Mesendoderm (in vitro differentiated cells): ENCODE data around the gene MAP2K7.
A peak's percentile ranks its signal among the peaks of the same experiment; 100 is the strongest.

Source experiments
- DNase-seq: peaks from one replicate; pipeline ENCODE4 v3.0.0; 2013
- H2AK5ac ChIP-seq: 2 replicates; pipeline ENCODE4 v1.6.1; 2013; ENCODE audit warnings: low read length, inconsistent platforms
- H2BK120ac ChIP-seq: 2 replicates; pipeline ENCODE4 v1.6.1; 2013; ENCODE audit warnings: low read depth, mild to moderate bottlenecking, low read length, moderate library complexity, mixed read lengths
- H2BK15ac ChIP-seq: replicated peaks from 2 replicates; pipeline ENCODE4 v1.6.1; 2013; ENCODE audit warnings: low read depth, mild to moderate bottlenecking, moderate library complexity
- H2BK5ac ChIP-seq: 2 replicates; pipeline ENCODE4 v1.6.1; 2013; ENCODE audit warnings: low read length, inconsistent platforms
- H3K18ac ChIP-seq: 2 replicates; pipeline ENCODE4 v1.6.1; 2013; ENCODE audit warnings: mild to moderate bottlenecking, low read length, mixed read lengths
- H3K23ac ChIP-seq: one replicate; pipeline ENCODE4 v1.6.1; 2013; ENCODE audit warnings: low read length
- H3K27ac ChIP-seq: 2 replicates; pipeline ENCODE4 v1.5.1; 2013; ENCODE audit warnings: low read depth, mild to moderate bottlenecking, inconsistent platforms, low read length, moderate library complexity
- H3K27me3 ChIP-seq: 2 replicates; pipeline ENCODE4 v1.6.1; 2013; ENCODE audit warnings: low read length, control low read depth, mild to moderate bottlenecking, inconsistent platforms; ENCODE audit not compliant: insufficient read depth, poor library complexity
- H3K36me3 ChIP-seq: 2 replicates; pipeline ENCODE4 v1.6.1; 2013; ENCODE audit warnings: low read length, inconsistent platforms; ENCODE audit not compliant: control insufficient read depth, insufficient read depth
- H3K4ac ChIP-seq: one replicate; pipeline ENCODE4 v1.6.1; 2013; ENCODE audit warnings: low read depth, mild to moderate bottlenecking, low read length, moderate library complexity
- H3K4me1 ChIP-seq: 2 replicates; pipeline ENCODE4 v1.6.1; 2013; ENCODE audit warnings: low read depth, low read length, inconsistent platforms; ENCODE audit not compliant: control insufficient read depth
- H3K4me2 ChIP-seq: 2 replicates; pipeline ENCODE4 v1.6.1; 2013; ENCODE audit warnings: low read length
- H3K4me3 ChIP-seq: 2 replicates; pipeline ENCODE4 v1.5.1; 2013; ENCODE audit warnings: mild to moderate bottlenecking, low read length
- H3K56ac ChIP-seq: one replicate; pipeline ENCODE4 v1.6.1; 2013; ENCODE audit warnings: low read length
- H3K79me1 ChIP-seq: 2 replicates; pipeline ENCODE4 v1.6.1; 2013; ENCODE audit warnings: low read length, inconsistent platforms
- H3K79me2 ChIP-seq: 2 replicates; pipeline ENCODE4 v1.6.1; 2013; ENCODE audit warnings: mild to moderate bottlenecking, low read length; ENCODE audit not compliant: control insufficient read depth, insufficient read depth
- H3K9ac ChIP-seq: 2 replicates; pipeline ENCODE4 v1.6.1; 2013; ENCODE audit warnings: low read length, inconsistent platforms
- H4K5ac ChIP-seq: one replicate; pipeline ENCODE4 v1.6.1; 2013; ENCODE audit warnings: low read length
- H4K8ac ChIP-seq: one replicate; pipeline ENCODE4 v1.6.1; 2013; ENCODE audit warnings: low read depth, mild to moderate bottlenecking, control low read depth, low read length, moderate library complexity
- WGBS: extraction: QIAGEN DNeasy Blood & Tissue Kit; methylation state at CpG from one replicate; pipeline ENCODE4 v1.1.7; 2013; ENCODE audit warnings: low lambda C conversion rate, missing lambda C conversion rate; ENCODE audit not compliant: insufficient coverage; ENCODE audit errors: extremely low coverage; 5-methylcytosine and 5-hydroxymethylcytosine counted together

Gene MAP2K7

DNA sequence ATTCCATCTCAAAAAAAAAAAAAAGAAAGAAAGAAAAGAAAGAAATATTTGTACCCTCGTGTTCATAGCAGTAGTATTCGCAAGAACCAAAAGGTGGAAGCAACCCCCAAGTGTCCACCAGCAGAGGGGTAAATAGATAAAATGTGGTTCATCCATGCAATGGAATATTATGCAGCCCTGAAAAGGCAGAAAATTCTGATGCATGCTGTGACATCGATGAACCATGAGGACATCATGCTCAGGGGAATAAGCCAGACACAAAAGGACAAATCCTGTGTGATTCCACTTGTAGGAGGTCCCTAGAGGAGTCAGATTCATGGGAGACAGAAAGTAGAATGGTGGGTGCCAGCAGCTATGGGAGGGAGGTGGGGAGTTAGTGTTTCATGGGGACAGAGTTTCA is 21.8 kb upstream of the MAP2K7 start:
- H3K27ac ChIP-seq = no peak overlapping the region
- no peaks in the 10 kb centered on the region for H3K27me3 ChIP-seq
- DNase-seq = no peak
- H3K4me1 ChIP-seq = no peaks in the 10 kb centered on the region
- H3K18ac ChIP-seq = no peak overlapping the region
- no peaks in the 10 kb centered on the region for H3K79me2 ChIP-seq
- H2AK5ac ChIP-seq = no peak overlapping the region
- WGBS = no CpG with 5 or more reads among the region's 3 CpGs
- H2BK15ac ChIP-seq = no peak overlapping the region
- H3K79me1 ChIP-seq = no peaks in the 10 kb centered on the region
- H2BK120ac ChIP-seq = no peak overlapping the region
- no peak overlapping the region for H3K4me3 ChIP-seq
- no peak overlapping the region for H3K9ac ChIP-seq
- H3K23ac ChIP-seq = no peak overlapping the region
- H3K36me3 ChIP-seq = no peaks in the 10 kb centered on the region
- no peak overlapping the region for H3K4ac ChIP-seq
- no peak overlapping the region for H3K4me2 ChIP-seq
- H4K8ac ChIP-seq = no peak overlapping the region
- H2BK5ac ChIP-seq = no peak overlapping the region
- no peak overlapping the region for H4K5ac ChIP-seq
- H3K56ac ChIP-seq = no peak overlapping the region

GRCh38 chr19:7883105-7883504 is 20.6 kb upstream of the MAP2K7 start:
- Histone ChIP-seq H3K4ac (no peak overlapping the region), H3K79me2 (no peaks in the 10 kb centered on the region), H2BK120ac (no peak overlapping the region), H2BK5ac (no peak overlapping the region), H3K18ac (no peak overlapping the region), H3K27ac (no peak overlapping the region), H3K4me2 (no peak overlapping the region), H3K4me3 (no peak overlapping the region), H2AK5ac (no peak overlapping the region), H3K23ac (no peak overlapping the region), H3K79me1 (no peaks in the 10 kb centered on the region), H3K27me3 (no peaks in the 10 kb centered on the region), H2BK15ac (no peak overlapping the region), H4K5ac (no peak overlapping the region), H4K8ac (no peak overlapping the region), H3K56ac (no peak overlapping the region), H3K9ac (no peak overlapping the region), H3K4me1 (no peaks in the 10 kb centered on the region), H3K36me3 (no peaks in the 10 kb centered on the region)
- WGBS = no CpG with 5 or more reads among the region's 4 CpGs
- no peak for DNase-seq

- no peak overlapping the region for H3K56ac ChIP-seq
- H4K8ac ChIP-seq = no peak overlapping the region
- no peak overlapping the region for H3K4me2 ChIP-seq
- no peak overlapping the region for H3K4ac ChIP-seq
- no peak overlapping the region for H2BK5ac ChIP-seq
- H3K36me3 ChIP-seq = no peaks in the 10 kb centered on the region
- H2BK15ac ChIP-seq = no peak overlapping the region
- no peaks in the 10 kb centered on the region for H3K4me1 ChIP-seq
- no peak overlapping the region for H3K18ac ChIP-seq
- DNase-seq = no peak
- no peak overlapping the region for H3K23ac ChIP-seq
- H3K79me2 ChIP-seq = no peaks in the 10 kb centered on the region
- H3K79me1 ChIP-seq = no peaks in the 10 kb centered on the region
- H3K27ac ChIP-seq = no peak overlapping the region
- no peak overlapping the region for H3K4me3 ChIP-seq
- no peak overlapping the region for H4K5ac ChIP-seq
- no peak overlapping the region for H2AK5ac ChIP-seq
- H2BK120ac ChIP-seq = no peak overlapping the region
- WGBS = no CpG with 5 or more reads among the region's 2 CpGs
- H3K27me3 ChIP-seq = no peaks in the 10 kb centered on the region
- no peak overlapping the region for H3K9ac ChIP-seq
Measured at GRCh38 chr19:7883796-7884570, 19.7 kb upstream of the MAP2K7 start.

DNA sequence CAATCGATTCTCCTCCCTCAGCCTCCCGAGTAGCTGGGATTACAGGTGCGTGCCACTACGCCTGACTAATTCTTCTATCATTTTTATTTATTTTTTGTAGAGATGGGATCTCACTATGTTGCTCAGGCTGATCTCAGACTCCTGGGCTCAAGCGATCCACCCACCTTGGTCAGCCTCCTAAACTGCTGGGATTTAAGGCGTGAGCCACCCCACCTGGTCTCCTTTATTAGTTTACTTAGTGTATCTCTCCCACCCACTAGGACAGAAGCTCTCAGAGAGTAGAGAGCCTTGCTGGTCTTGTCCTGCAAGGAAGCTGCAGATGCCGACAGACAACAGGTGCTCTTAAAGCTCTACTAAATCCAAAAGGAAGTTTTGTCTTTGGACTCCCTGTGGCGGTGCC is 17.9 kb upstream of the MAP2K7 start:
- H3K18ac ChIP-seq = no peak overlapping the region
- no peak overlapping the region for H2BK5ac ChIP-seq
- H3K27ac ChIP-seq = no peak overlapping the region
- H3K27me3 ChIP-seq = no peaks in the 10 kb centered on the region
- no peak overlapping the region for H3K56ac ChIP-seq
- no peak overlapping the region for H3K9ac ChIP-seq
- H3K23ac ChIP-seq = no peak overlapping the region
- H3K79me1 ChIP-seq = no peaks in the 10 kb centered on the region
- H4K8ac ChIP-seq = no peak overlapping the region
- H3K79me2 ChIP-seq = no peaks in the 10 kb centered on the region
- H4K5ac ChIP-seq = no peak overlapping the region
- no peak overlapping the region for H3K4me2 ChIP-seq
- no peak overlapping the region for H2BK120ac ChIP-seq
- WGBS = no CpG with 5 or more reads among the region's 8 CpGs
- H3K4me3 ChIP-seq = no peak overlapping the region
- H3K4ac ChIP-seq = no peak overlapping the region
- no peak overlapping the region for H2AK5ac ChIP-seq
- no peak overlapping the region for H2BK15ac ChIP-seq
- no peaks in the 10 kb centered on the region for H3K4me1 ChIP-seq
- DNase-seq = no peak
- H3K36me3 ChIP-seq = no peaks in the 10 kb centered on the region

- Histone ChIP-seq H4K8ac (no peak overlapping the region), H2BK15ac (no peak overlapping the region), H3K4me2 (no peak overlapping the region), H3K9ac (peak overlapping the region; percentile 49), H3K23ac (no peak overlapping the region), H3K4me3 (no peak overlapping the region), H3K79me1 (no peaks in the 10 kb centered on the region), H3K4ac (no peak overlapping the region), H3K4me1 (no peaks in the 10 kb centered on the region), H3K18ac (no peak overlapping the region), H3K27ac (no peak overlapping the region), H2BK5ac (no peak overlapping the region), H3K56ac (peak overlapping the region; percentile 80), H3K79me2 (no peaks in the 10 kb centered on the region), H2BK120ac (no peak overlapping the region), H3K36me3 (no peaks in the 10 kb centered on the region), H2AK5ac (no peak overlapping the region), H4K5ac (no peak overlapping the region), H3K27me3 (no peaks in the 10 kb centered on the region)
- DNase-seq = no peak
- WGBS = no CpG with 5 or more reads among the region's 16 CpGs
Measured at GRCh38 chr19:7887408-7888144, 16.1 kb upstream of the MAP2K7 start.
